H1 (cell line): ENCODE results near the gene SAMMSON. TPM values are rescaled to one million over a fixed set of nuclear protein-coding genes. Genes with fewer than 3 reads are reported as not detected.

Source experiments
- CTCF ChIA-PET: fragments of 300-600 bp; sonication (Branson Sonifier 250); formaldehyde crosslinking; loops from one replicate; lab custom pipeline; 2021; ENCODE audit not compliant: partially characterized antibody; lab: Charles Lee
- POLR2A ChIA-PET: fragments of 300-600 bp; sonication (Branson Sonifier 250); formaldehyde crosslinking; loops from one replicate; lab custom pipeline; 2021; ENCODE audit warnings: inconsistent platforms; ENCODE audit not compliant: partially characterized antibody; lab: Charles Lee
- DNase-seq, 2 experiments: peaks; one replicate each; pipeline versions ENCODE4 v3.0.0 to v3.0.0-alpha.2; 2010 to 2022; ENCODE audit warnings: low spot score in 2 of 2, low read depth in 1 of 2, mixed read lengths in 1 of 2
- FAIRE-seq: peaks from 2 replicates; lab custom pipeline; 2011; peaks lifted over from hg19 to GRCh38; lab: Jason Lieb, UNC
- H2AFZ ChIP-seq: 2 replicates; pipeline ENCODE4 v1.8.1; 2012; ENCODE audit warnings: low read length, inconsistent platforms
- H2AK5ac ChIP-seq: 2 replicates; pipeline ENCODE4 v1.6.1; 2013; ENCODE audit warnings: low read depth, low read length
- H2BK120ac ChIP-seq: replicated peaks from 2 replicates; pipeline ENCODE3; 2013; ENCODE audit warnings: low read depth, low read length, inconsistent platforms
- H2BK12ac ChIP-seq: 2 replicates; pipeline ENCODE4 v1.6.1; 2013; ENCODE audit warnings: low read depth, low read length
- H2BK15ac ChIP-seq: 2 replicates; pipeline ENCODE4 v1.6.1; 2013; ENCODE audit warnings: low read length
- H2BK20ac ChIP-seq: 2 replicates; pipeline ENCODE4 v1.6.1; 2013; ENCODE audit warnings: low read length
- H2BK5ac ChIP-seq: 2 replicates; pipeline ENCODE4 v1.6.1; 2013; ENCODE audit warnings: low read depth, low read length
- H3K14ac ChIP-seq: 2 replicates; pipeline ENCODE4 v1.6.1; 2013; ENCODE audit warnings: inconsistent platforms; ENCODE audit not compliant: insufficient read length
- H3K18ac ChIP-seq: 2 replicates; pipeline ENCODE4 v1.6.1; 2013; ENCODE audit warnings: low read length; ENCODE audit errors: extremely low read depth
- H3K23ac ChIP-seq: 2 replicates; pipeline ENCODE4 v1.6.1; 2013; ENCODE audit warnings: inconsistent platforms; ENCODE audit not compliant: insufficient read length
- H3K23me2 ChIP-seq: 2 replicates; pipeline ENCODE4 v1.6.1; 2013; ENCODE audit warnings: low read depth, low read length
- H3K27ac ChIP-seq: 2 replicates; pipeline ENCODE4 v1.6.1; 2011; ENCODE audit warnings: low read depth, low read length, inconsistent platforms
- H3K27me3 ChIP-seq, 4 experiments: replicated peaks in 1 of 4; 1 replicate in 1 of 4; 2 replicates in 3 of 4; pipeline versions ENCODE4 v1.6.1 to v1.8.1; 2011 to 2013; ENCODE audit warnings: low read length in 3 of 4, mild to moderate bottlenecking in 3 of 4, inconsistent platforms in 2 of 4, mixed read lengths in 2 of 4, moderate library complexity in 1 of 4; ENCODE audit not compliant: control insufficient read depth in 3 of 4, insufficient read depth in 3 of 4; ENCODE audit errors: extremely low read depth in 1 of 4
- H3K36me3 ChIP-seq, 4 experiments: 2 replicates each; pipeline versions ENCODE4 v1.6.1 to v1.8.1; 2011 to 2013; ENCODE audit warnings: mild to moderate bottlenecking in 4 of 4, low read length in 3 of 4, moderate library complexity in 2 of 4, control low read depth in 1 of 4, inconsistent platforms in 1 of 4; ENCODE audit not compliant: insufficient read depth in 4 of 4, control insufficient read depth in 2 of 4
- H3K4ac ChIP-seq: replicated peaks from 2 replicates; pipeline ENCODE3; 2013; ENCODE audit warnings: low read length, low read depth, mixed read lengths, inconsistent platforms; ENCODE audit not compliant: insufficient read length
- H3K4me1 ChIP-seq, 4 experiments: replicated peaks in 1 of 4; 1 replicate in 1 of 4; 2 replicates in 3 of 4; pipeline versions ENCODE4 v1.6.1 to v1.8.1; 2011 to 2013; ENCODE audit warnings: low read length in 3 of 4, inconsistent platforms in 2 of 4, mixed read lengths in 1 of 4; ENCODE audit not compliant: insufficient read depth in 4 of 4, control insufficient read depth in 3 of 4
- H3K4me2 ChIP-seq, 2 experiments: 2 replicates each; pipeline versions ENCODE4 v1.6.1 to v1.8.1; 2011 to 2013; ENCODE audit warnings: low read depth in 2 of 2, low read length in 2 of 2, control low read depth in 1 of 2, inconsistent platforms in 1 of 2, mild to moderate bottlenecking in 1 of 2; ENCODE audit not compliant: insufficient read depth in 1 of 2
- H3K4me3 ChIP-seq, 4 experiments: fragments of 200-600, 300-600 bp in 1 of 4; sonication (generic), shearing (Covaris generic), sonication (Bioruptor Twin) in 1 of 4; 2 replicates each; pipeline versions ENCODE4 v1.5.1 to v1.8.1; 2011 to 2016; ENCODE audit warnings: low read length in 4 of 4, low read depth in 3 of 4, control low read depth in 2 of 4, inconsistent platforms in 2 of 4, mild to moderate bottlenecking in 2 of 4, mixed read lengths in 1 of 4, moderate library complexity in 1 of 4; ENCODE audit not compliant: insufficient read depth in 2 of 4; ENCODE audit errors: extremely low read depth in 1 of 4
- H3K56ac ChIP-seq: replicated peaks from 2 replicates; pipeline ENCODE3; 2013; ENCODE audit warnings: low read depth, mild to moderate bottlenecking, mixed read lengths, low read length, inconsistent platforms; ENCODE audit not compliant: insufficient read length
- H3K79me1 ChIP-seq: 2 replicates; pipeline ENCODE4 v1.6.1; 2013; ENCODE audit warnings: low read depth, low read length, control low read depth
- H3K79me2 ChIP-seq, 2 experiments: 2 replicates each; pipeline versions ENCODE4 v1.6.1 to v1.8.1; 2012 to 2013; ENCODE audit warnings: low read length in 2 of 2, mild to moderate bottlenecking in 2 of 2, inconsistent platforms in 1 of 2; ENCODE audit not compliant: insufficient read depth in 2 of 2, control insufficient read depth in 1 of 2
- H3K9ac ChIP-seq, 4 experiments: replicated peaks in 1 of 4; 1 replicate in 1 of 4; 2 replicates in 3 of 4; pipeline versions ENCODE4 v1.6.1 to v1.8.1; 2011 to 2013; ENCODE audit warnings: low read depth in 3 of 4, low read length in 3 of 4, control low read depth in 2 of 4, mild to moderate bottlenecking in 2 of 4, moderate library complexity in 2 of 4, inconsistent platforms in 1 of 4; ENCODE audit errors: extremely low read depth in 1 of 4
- H3K9me3 ChIP-seq, 2 experiments: 2 replicates each; pipeline versions ENCODE4 v1.6.1 to v1.8.1; 2012 to 2013; ENCODE audit warnings: mild to moderate bottlenecking in 2 of 2, moderate library complexity in 2 of 2, control low read depth in 1 of 2, inconsistent platforms in 1 of 2, low read depth in 1 of 2, low read length in 1 of 2, mixed read lengths in 1 of 2; ENCODE audit not compliant: insufficient read depth in 2 of 2
- H4K20me1 ChIP-seq, 2 experiments: replicated peaks in 1 of 2; 2 replicates each; pipeline versions ENCODE3 to v1.8.1; 2011 to 2013; ENCODE audit warnings: inconsistent platforms in 2 of 2, low read length in 2 of 2, mild to moderate bottlenecking in 1 of 2; ENCODE audit not compliant: insufficient read depth in 2 of 2, control insufficient read depth in 1 of 2
- H4K5ac ChIP-seq: 2 replicates; pipeline ENCODE4 v1.6.1; 2013; ENCODE audit warnings: low read length, low read depth, mixed read lengths, inconsistent platforms; ENCODE audit not compliant: insufficient read length
- H4K8ac ChIP-seq: 2 replicates; pipeline ENCODE4 v1.8.0; 2013; ENCODE audit warnings: mild to moderate bottlenecking, moderate library complexity, low read length, inconsistent platforms; ENCODE audit not compliant: insufficient read depth; ENCODE audit errors: extremely low read depth
- H4K91ac ChIP-seq: replicated peaks from 2 replicates; pipeline ENCODE3; 2013; ENCODE audit warnings: low read length, mixed read lengths, inconsistent platforms; ENCODE audit not compliant: insufficient read length
- ASH2L ChIP-seq: fragments of 200-600, 300-600 bp; sonication (generic); IDR thresholded peaks from one replicate; pipeline ENCODE4 v1.7.1; 2017; ENCODE audit warnings: low read length
- BACH1 ChIP-seq: IDR thresholded peaks from 2 replicates; pipeline ENCODE4 v1.6.1; 2012; ENCODE audit warnings: low read length, improper control_type of control experiment
- BRCA1 ChIP-seq: IDR thresholded peaks from 2 replicates; pipeline ENCODE4 v1.6.1; 2012; ENCODE audit warnings: low read depth, low read length, improper control_type of control experiment
- CEBPB ChIP-seq: IDR thresholded peaks from 2 replicates; pipeline ENCODE4 v1.6.1; 2012; ENCODE audit warnings: low read depth, low read length
- E2F6 ChIP-seq: IDR thresholded peaks from 2 replicates; pipeline ENCODE4 v1.6.1; 2012; ENCODE audit warnings: inconsistent platforms
- HDAC6 ChIP-seq: IDR thresholded peaks from one replicate; pipeline ENCODE4 v1.7.1; 2012; ENCODE audit warnings: low read depth, mild to moderate bottlenecking, inconsistent platforms, low read length, moderate library complexity
- RAD21 ChIP-seq, 2 experiments: IDR thresholded peaks in 1 of 2; conservative IDR thresholded peaks in 1 of 2; 2 replicates each; pipeline ENCODE4 v1.6.1; 2011; ENCODE audit warnings: low read depth in 2 of 2, low read length in 2 of 2, improper control_type of control experiment in 1 of 2, inconsistent platforms in 1 of 2, mild to moderate bottlenecking in 1 of 2, moderate library complexity in 1 of 2
- RNF2 ChIP-seq: fragments of 200-900, 300-1000 bp; sonication (generic); IDR thresholded peaks from 2 replicates; pipeline ENCODE4 v1.7.1; 2016; ENCODE audit warnings: borderline replicate concordance, low read depth, mild to moderate bottlenecking, antibody characterized with exemption, low read length; ENCODE audit not compliant: poor library complexity, severe bottlenecking; ENCODE audit errors: missing control alignments
- SRF ChIP-seq: IDR thresholded peaks from 2 replicates; pipeline ENCODE4 v1.6.1; 2011; ENCODE audit warnings: mild to moderate bottlenecking, low read depth, low read length, moderate library complexity
- SUZ12 ChIP-seq: fragments of 200-600 bp; sonication (generic); IDR thresholded peaks from 2 replicates; pipeline ENCODE4 v1.6.1; 2012; ENCODE audit warnings: mild to moderate bottlenecking, inconsistent platforms, low read length, moderate library complexity, mixed read lengths
- TBP ChIP-seq: IDR thresholded peaks from 2 replicates; pipeline ENCODE4 v1.6.1; 2011; ENCODE audit warnings: low read depth, low read length, improper control_type of control experiment
- TCF12 ChIP-seq: IDR thresholded peaks from 2 replicates; pipeline ENCODE4 v1.6.1; 2011; ENCODE audit warnings: low read depth, mild to moderate bottlenecking, low read length
- WGBS, 2 experiments: shearing (Covaris generic) in 1 of 2; methylation state at CpG; one replicate each; pipeline versions ENCODE4 v1.1.6 to v1.1.7; 2013 to 2015; ENCODE audit warnings: low lambda C conversion rate in 2 of 2, mixed read lengths in 2 of 2, inconsistent platforms in 1 of 2, low coverage in 1 of 2, missing lambda C conversion rate in 1 of 2; ENCODE audit not compliant: insufficient replicate concordance in 2 of 2, insufficient coverage in 1 of 2, insufficient read length in 1 of 2; ENCODE audit errors: extremely low coverage in 1 of 2, missing lambda C conversion rate in 1 of 2; 5-methylcytosine and 5-hydroxymethylcytosine counted together
- polyA plus RNA-seq, 7 experiments: library from polyadenylated mRNA; depleted of rRNA in 3 of 7; stranded (reverse) in 5 of 7; unstranded in 2 of 7; fragments of >200 nt in 5 of 7; fragments of 200-250 nt in 2 of 7; gene quantifications; 1 replicate in 5 of 7; 2 replicates in 1 of 7; 4 replicates in 1 of 7; pipeline versions ENCODE4 v1.2.1 to v1.2.3, GENCODE V29; 2011 to 2013; ENCODE audit warnings: missing spikeins in 2 of 7, mixed read lengths in 2 of 7
- total RNA-seq: library from RNA; stranded (reverse); fragmentation: NEBNext Ultra II Directional; extraction: Animal tissue kit (Norgen Biotek cat#: 25700); gene quantifications from 2 replicates; pipeline ENCODE4 v1.2.1, GENCODE V29; 2021

The SAMMSON gene
- total and polyA plus RNA-seq, 2 of the 8 experiments (the other 6 are each of a cell fraction or from before 2014, with no cell fraction given): not detected

GRCh38 chr3:70108546-70108945 is 109.0 kb downstream of the SAMMSON start:
- Histone ChIP-seq H3K4me3 (no peak overlapping the region), H2BK12ac (no peak overlapping the region), H3K27me3 (no peaks in the 10 kb centered on the region), H2AK5ac (no peak overlapping the region), H3K23ac (no peak overlapping the region), H2AFZ (no peak overlapping the region), H3K14ac (no peak overlapping the region), H2BK15ac (no peak overlapping the region), H4K91ac (no peak overlapping the region), H3K23me2 (no peaks in the 10 kb centered on the region), H2BK120ac (no peak overlapping the region), H3K79me1 (no peaks in the 10 kb centered on the region), H3K4me1 (no peaks in the 10 kb centered on the region), H3K56ac (no peak overlapping the region), H4K5ac (no peak overlapping the region), H4K8ac (no peak overlapping the region), H3K4me2 (no peak overlapping the region), H2BK5ac (no peak overlapping the region), H3K79me2 (no peaks in the 10 kb centered on the region), H4K20me1 (no peaks in the 10 kb centered on the region), H2BK20ac (no peak overlapping the region), H3K4ac (no peak overlapping the region), H3K9me3 (no peaks in the 10 kb centered on the region), H3K9ac (no peak overlapping the region), H3K36me3 (no peaks in the 10 kb centered on the region), H3K18ac (no peak overlapping the region), H3K27ac (no peak overlapping the region)
- 96% methylated on average over 3 of the region's 3 CpGs; no CpG with 5 or more reads in 1 of the 2 experiments for WGBS, 2 experiments
- no peak for DNase-seq
- TF ChIP-seq RAD21 (IDR thresholded peaks at IDR 0.05 in 1 of 2, conservative IDR thresholded peaks at IDR 0.05 in 1 of 2; ENCODE audit: low read depth in 2 of 2, low read length in 2 of 2) (no peak), CEBPB (no peak), TBP (no peak), ASH2L (no peak), E2F6 (no peak), SUZ12 (no peak), SRF (no peak), BRCA1 (no peak), BACH1 (no peak), HDAC6 (no peak), TCF12 (no peak), RNF2 (no peak)
- POLR2A ChIA-PET: no interaction called here
- CTCF ChIA-PET: interaction anchor here (0.6 to 13.2 kb wide), 26 partner anchors 8 to 1554 kb away, joined by 3 to 205 read pairs (median 4); no protein-coding TSS in a partner anchor
- FAIRE-seq: no peak
